GM12878 (cell line): ENCODE results near the gene ANO4.

ENCODE experiments used
- EZH2 ChIP-seq: IDR thresholded peaks from 2 replicates; pipeline ENCODE4 v1.6.1; 2012; ENCODE audit warnings: low read depth, mild to moderate bottlenecking, control low read depth, inconsistent platforms, low read length, borderline replicate concordance; ENCODE audit not compliant: control insufficient read depth
- POLR2AphosphoS5 ChIP-seq: IDR thresholded peaks from 2 replicates; pipeline ENCODE4 v1.6.1; 2011; ENCODE audit warnings: mild to moderate bottlenecking, low read length, inconsistent platforms

DNA sequence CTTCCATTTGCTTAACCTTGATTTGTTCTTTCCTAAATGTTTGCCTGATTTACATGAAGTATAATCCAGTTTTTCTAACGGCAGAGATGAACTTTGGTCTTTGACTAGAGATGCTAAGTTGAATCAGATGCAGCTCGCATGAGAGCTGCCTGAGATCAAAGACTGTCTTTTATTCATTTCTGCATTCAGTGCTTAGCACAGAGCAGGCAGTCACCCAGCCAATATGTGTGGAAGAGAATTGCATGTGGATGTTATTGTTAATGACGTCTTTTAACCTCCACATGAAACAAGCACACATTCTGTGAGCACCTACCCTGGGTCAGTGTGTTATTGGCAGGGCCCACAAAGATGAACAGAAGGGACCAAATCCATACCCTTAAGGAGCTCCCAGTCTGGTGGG, 316.3 kb downstream of the ANO4 start:
- TF ChIP-seq POLR2AphosphoS5 (no peak), EZH2 (no peak)
